Naive thymus-derived CD4-positive, alpha-beta T cell (primary cell): ENCODE measurements around the gene SPARCL1. TPM values are rescaled to one million over a fixed set of nuclear protein-coding genes. Genes with fewer than 3 reads are reported as not detected.

Experiments used
- ATAC-seq: fragments of 150-1000 bp; cut with Tn5 transposase; 2 replicates; pipeline ENCODE4 v1.10.0; 2021; ENCODE audit warnings: mild to moderate bottlenecking, moderate library complexity
- CTCF ChIA-PET: fragments of 350-600 bp; sonication (Branson Sonifier 250); formaldehyde crosslinking; loops from one replicate; lab custom pipeline; 2021; ENCODE audit warnings: antibody characterized with exemption; lab: Charles Lee
- POLR2A ChIA-PET: fragments of 350-600 bp; sonication (Branson Sonifier 250); formaldehyde crosslinking; loops from one replicate; lab custom pipeline; 2021; ENCODE audit warnings: antibody characterized with exemption, inconsistent platforms; lab: Charles Lee
- DNase-seq, 9 donors: peaks; one replicate each; pipeline versions ENCODE4 v3.0.0 to v3.0.0-alpha.2; 2020 to 2022; ENCODE audit warnings: mixed read lengths in 1 of 9
- H3K27ac ChIP-seq: one replicate; pipeline ENCODE4 v1.7.0; 2013; ENCODE audit warnings: mild to moderate bottlenecking, low read depth, low read length, moderate library complexity
- H3K27me3 ChIP-seq, 2 donors: one replicate each; pipeline ENCODE4 v1.7.0; 2013; ENCODE audit warnings: low read length in 2 of 2, mild to moderate bottlenecking in 2 of 2, moderate library complexity in 2 of 2; ENCODE audit not compliant: control insufficient read depth in 2 of 2, insufficient read depth in 2 of 2
- H3K36me3 ChIP-seq, 3 experiments: 1 replicate in 2 of 3; 2 replicates in 1 of 3; pipeline ENCODE4 v1.7.0; 2013; ENCODE audit warnings: low read length in 3 of 3, mild to moderate bottlenecking in 3 of 3, moderate library complexity in 1 of 3; ENCODE audit not compliant: insufficient read depth in 3 of 3, control insufficient read depth in 2 of 3
- H3K4me1 ChIP-seq, 2 donors: one replicate each; pipeline ENCODE4 v1.7.0; 2013; ENCODE audit warnings: low read length in 2 of 2, mild to moderate bottlenecking in 2 of 2, moderate library complexity in 1 of 2; ENCODE audit not compliant: control insufficient read depth in 2 of 2, insufficient read depth in 2 of 2
- H3K4me3 ChIP-seq: 2 replicates; pipeline ENCODE4 v1.7.0; 2013; ENCODE audit warnings: mild to moderate bottlenecking, low read length
- H3K9me3 ChIP-seq, 3 experiments: 1 replicate in 2 of 3; 2 replicates in 1 of 3; pipeline ENCODE4 v1.7.0; 2013; ENCODE audit warnings: low read length in 3 of 3; ENCODE audit not compliant: control insufficient read depth in 2 of 3
- H3K27ac Mint-ChIP-seq, 9 donors: one replicate each; pipeline ENCODE4 v1.8.0; 2020 to 2022; ENCODE audit warnings: mixed read lengths in 9 of 9, mild to moderate bottlenecking in 8 of 9, moderate library complexity in 5 of 9, inconsistent platforms in 2 of 9
- H3K27me3 Mint-ChIP-seq, 5 donors: one replicate each; pipeline ENCODE4 v1.8.0; 2021 to 2022; ENCODE audit warnings: mixed read lengths in 5 of 5, mild to moderate bottlenecking in 1 of 5
- H3K36me3 Mint-ChIP-seq, 5 donors: one replicate each; pipeline ENCODE4 v1.8.0; 2020 to 2022; ENCODE audit warnings: mixed read lengths in 5 of 5, mild to moderate bottlenecking in 3 of 5, inconsistent platforms in 1 of 5
- H3K4me1 Mint-ChIP-seq, 7 donors: one replicate each; pipeline ENCODE4 v1.8.0; 2020 to 2022; ENCODE audit warnings: mixed read lengths in 7 of 7, mild to moderate bottlenecking in 3 of 7, inconsistent platforms in 1 of 7
- H3K4me3 Mint-ChIP-seq, 10 donors: one replicate each; pipeline ENCODE4 v1.8.0; 2020 to 2022; ENCODE audit warnings: mild to moderate bottlenecking in 10 of 10, mixed read lengths in 10 of 10, moderate library complexity in 6 of 10, inconsistent platforms in 2 of 10
- H3K9me3 Mint-ChIP-seq, 11 donors: one replicate each; pipeline ENCODE4 v1.8.0; 2020 to 2022; ENCODE audit warnings: mixed read lengths in 11 of 11, mild to moderate bottlenecking in 4 of 11, inconsistent platforms in 1 of 11, moderate library complexity in 1 of 11
- intact Hi-C, 2 donors: fragments of 100-400 bp; cut with micrococcal nuclease; formaldehyde crosslinking; loops; one replicate each; pipeline ENCODE4 v1.15.1; 2023
- polyA plus RNA-seq, 2 donors: library from polyadenylated mRNA; unstranded; fragments of 300-500 nt; fragmentation: Illumina TruSeq; gene quantifications; one replicate each; pipeline ENCODE4 v1.2.3, GENCODE V29; 2021
- total RNA-seq, 6 experiments: library from RNA in 5 of 6; stranded (reverse) in 5 of 6; gene quantifications; 1 replicate in 5 of 6; 2 replicates in 1 of 6; pipeline ENCODE4 v1.2.3 and lab custom pipeline; 2021 to 2026

SPARCL1 gene
- total and polyA plus RNA-seq, 7 experiments from 2014 or later, result not detected

DNA sequence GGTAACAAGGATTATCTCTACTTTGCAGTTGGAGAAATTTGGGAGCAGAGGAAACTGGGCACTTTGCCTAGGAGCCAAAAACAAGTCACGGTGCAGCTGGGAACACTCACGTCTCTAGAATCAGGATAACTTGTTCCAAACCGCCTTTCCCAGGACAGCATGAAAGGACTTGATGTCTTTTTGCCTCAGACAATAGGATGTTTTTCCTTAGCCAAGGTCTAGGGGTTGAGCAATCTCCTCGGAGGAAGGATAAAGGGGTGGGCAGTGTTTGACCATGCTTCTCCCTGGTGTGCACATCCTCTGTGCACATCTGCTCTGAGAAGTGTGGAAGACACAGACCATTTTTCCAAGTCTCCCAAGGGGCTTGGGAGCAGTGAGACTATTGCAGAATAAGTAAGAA lies 1.7 kb upstream of the SPARCL1 start:
- Mint-ChIP-seq H3K27me3 (peaks cover 0 to 11% (median 4%) of the 10 kb centered on the region in 5 donors), H3K4me1 (no peaks in the 10 kb centered on the region), H3K9me3 (peaks cover 0 to 2% (median 0%) of the 10 kb centered on the region in 11 donors), H3K4me3 (no peak overlapping the region), H3K36me3 (no peaks in the 10 kb centered on the region), H3K27ac (no peak overlapping the region)
- no peaks in the 10 kb centered on the region for H3K9me3 ChIP-seq
- no peak overlapping the region for H3K27ac ChIP-seq
- ChIA-PET POLR2A (no interaction called here), CTCF (interaction anchor here (0.5 kb wide), 1 partner anchor 32 kb away, joined by 4 read pairs; no protein-coding TSS in a partner anchor)
- ATAC-seq (no peak), DNase-seq (no peak)
- intact Hi-C loops, result no loop called here
- H3K4me3 ChIP-seq, result no peak overlapping the region
- no peaks in the 10 kb centered on the region for H3K36me3 ChIP-seq
- H3K27me3 ChIP-seq, result no peaks in the 10 kb centered on the region
- no peaks in the 10 kb centered on the region for H3K4me1 ChIP-seq

DNA sequence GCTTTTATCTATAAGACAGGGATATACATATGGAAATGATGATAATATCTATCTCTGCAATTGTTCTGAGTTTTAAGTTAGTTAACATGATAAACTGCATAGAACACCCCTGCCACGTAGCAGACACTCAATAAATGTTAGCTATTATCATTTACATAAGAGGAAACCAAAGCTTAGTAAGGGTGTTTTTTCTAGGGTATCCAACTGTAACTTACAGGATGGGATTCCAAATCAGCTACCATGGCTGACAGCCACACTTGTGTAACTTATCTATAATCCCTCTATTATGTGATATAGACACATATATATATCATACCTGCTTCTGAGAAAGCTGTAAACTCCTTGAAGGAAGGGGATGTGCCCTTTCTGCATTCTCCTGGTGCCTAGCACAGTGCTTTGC lies 1.1 kb upstream of the SPARCL1 start:
- Histone ChIP-seq H3K36me3 (no peaks in the 10 kb centered on the region), H3K27ac (no peak overlapping the region), H3K4me3 (no peak overlapping the region), H3K27me3 (no peaks in the 10 kb centered on the region), H3K4me1 (no peaks in the 10 kb centered on the region), H3K9me3 (no peaks in the 10 kb centered on the region)
- no peak for ATAC-seq
- peaks cover 0 to 11% (median 4%) of the 10 kb centered on the region in 5 donors for H3K27me3 Mint-ChIP-seq
- H3K36me3 Mint-ChIP-seq, result no peaks in the 10 kb centered on the region
- ChIA-PET CTCF (no interaction called here), POLR2A (no interaction called here)
- intact Hi-C loops, result no loop called here
- DNase-seq, result no peak
- H3K9me3 Mint-ChIP-seq, result peaks cover 0 to 7% (median 0%) of the 10 kb centered on the region in 11 donors
- H3K4me3 Mint-ChIP-seq, result no peak overlapping the region
- no peak overlapping the region for H3K27ac Mint-ChIP-seq
- H3K4me1 Mint-ChIP-seq, result no peaks in the 10 kb centered on the region

DNA sequence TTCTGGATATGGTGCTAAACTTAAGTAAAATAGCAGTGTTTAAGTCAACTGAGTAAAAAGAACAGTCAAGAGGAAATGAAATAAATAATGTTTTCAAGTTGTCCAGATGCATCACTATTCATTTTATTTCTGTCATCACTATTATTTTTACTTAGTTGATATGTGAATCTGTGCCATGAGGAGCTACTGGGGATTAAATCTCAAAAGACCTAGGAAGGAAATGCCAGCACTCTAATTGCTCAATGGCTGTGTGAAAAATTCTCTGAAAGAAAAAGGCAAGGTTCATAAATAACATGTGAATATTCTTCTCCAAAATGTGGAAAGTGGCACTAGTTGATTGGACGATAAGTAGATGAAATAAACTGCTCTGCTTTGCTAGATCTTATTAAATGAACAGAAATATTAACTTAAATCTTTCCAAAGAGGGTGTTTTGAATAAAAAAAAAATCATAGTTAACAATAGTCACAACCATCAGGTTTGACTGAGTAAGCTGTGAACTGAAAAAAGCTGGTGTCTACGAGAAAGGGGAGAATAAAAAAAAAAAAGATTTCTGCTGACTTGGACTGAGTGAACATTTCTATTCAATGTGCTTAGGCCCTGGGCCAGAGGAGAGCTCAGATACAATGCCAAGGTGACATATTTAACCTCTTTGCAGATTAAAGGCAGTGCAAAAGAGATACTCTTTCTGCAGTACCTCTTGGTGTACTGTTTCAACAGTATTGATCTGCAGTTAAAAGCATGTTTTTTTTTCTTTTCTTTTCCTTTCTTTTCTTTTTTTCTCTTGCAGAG lies 1.6 kb downstream of the SPARCL1 start:
- Mint-ChIP-seq H3K36me3 (peaks cover 0 to 8% (median 0%) of the 10 kb centered on the region in 5 donors), H3K27ac (no peak overlapping the region), H3K4me1 (no peaks in the 10 kb centered on the region), H3K27me3 (peaks cover 0 to 11% (median 0%) of the 10 kb centered on the region in 5 donors), H3K4me3 (no peak overlapping the region), H3K9me3 (peaks cover 2 to 30% (median 11%) of the 10 kb centered on the region in 11 donors)
- ChIA-PET POLR2A (no interaction called here), CTCF (no interaction called here)
- H3K4me3 ChIP-seq, result no peak overlapping the region
- H3K27me3 ChIP-seq, result no peaks in the 10 kb centered on the region
- H3K9me3 ChIP-seq, result no peaks in the 10 kb centered on the region
- intact Hi-C loops, result no loop called here
- no peaks in the 10 kb centered on the region for H3K36me3 ChIP-seq
- DNase-seq, result no peak
- ATAC-seq, result no peak
- no peak overlapping the region for H3K27ac ChIP-seq
- no peaks in the 10 kb centered on the region for H3K4me1 ChIP-seq

DNA sequence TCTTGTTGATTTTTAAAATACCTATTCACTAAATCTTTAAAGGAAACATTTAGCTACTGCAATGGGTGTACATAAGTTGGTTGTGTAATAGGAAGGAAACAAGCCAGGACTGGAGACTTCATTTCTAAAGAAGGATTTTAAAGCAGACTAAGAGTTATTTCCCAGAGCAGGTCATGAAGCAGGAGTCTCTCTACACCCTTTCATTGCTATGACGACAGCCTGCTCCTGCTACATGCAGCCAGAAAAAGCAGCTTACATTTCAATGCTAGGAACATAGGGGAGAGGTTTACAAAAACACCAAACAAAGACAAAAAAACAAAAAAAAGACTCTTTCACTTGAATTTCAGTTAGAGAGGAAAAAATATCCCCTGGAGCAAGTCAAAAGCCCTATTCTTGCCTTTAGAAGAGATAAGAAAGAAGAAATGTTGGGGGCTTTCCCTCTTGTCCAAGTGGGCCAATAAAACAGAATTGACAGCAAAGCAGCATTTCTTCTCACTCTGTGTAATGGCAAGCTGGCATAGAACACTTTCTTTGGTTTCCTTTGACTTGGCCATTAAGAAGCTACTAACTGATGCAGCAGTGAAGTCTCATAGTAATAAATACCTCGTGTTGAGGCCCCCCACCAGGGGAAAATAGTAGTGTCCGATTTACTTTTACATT lies 3.4 kb downstream of the SPARCL1 start:
- H3K36me3 ChIP-seq, result no peaks in the 10 kb centered on the region
- no peaks in the 10 kb centered on the region for H3K9me3 ChIP-seq
- no peaks in the 10 kb centered on the region for H3K4me1 ChIP-seq
- H3K27ac Mint-ChIP-seq, result no peak overlapping the region
- H3K27me3 Mint-ChIP-seq, result peaks cover 0 to 11% (median 0%) of the 10 kb centered on the region in 5 donors
- peaks cover 2 to 34% (median 12%) of the 10 kb centered on the region in 11 donors for H3K9me3 Mint-ChIP-seq
- intact Hi-C loops, result no loop called here
- no peak overlapping the region for H3K4me3 ChIP-seq
- DNase-seq (no peak), ATAC-seq (no peak)
- ChIA-PET CTCF (no interaction called here), POLR2A (no interaction called here)
- H3K4me1 Mint-ChIP-seq, result no peaks in the 10 kb centered on the region
- H3K36me3 Mint-ChIP-seq, result peaks cover 0 to 8% (median 0%) of the 10 kb centered on the region in 5 donors
- no peaks in the 10 kb centered on the region for H3K27me3 ChIP-seq
- no peak overlapping the region for H3K27ac ChIP-seq
- no peak overlapping the region for H3K4me3 Mint-ChIP-seq

DNA sequence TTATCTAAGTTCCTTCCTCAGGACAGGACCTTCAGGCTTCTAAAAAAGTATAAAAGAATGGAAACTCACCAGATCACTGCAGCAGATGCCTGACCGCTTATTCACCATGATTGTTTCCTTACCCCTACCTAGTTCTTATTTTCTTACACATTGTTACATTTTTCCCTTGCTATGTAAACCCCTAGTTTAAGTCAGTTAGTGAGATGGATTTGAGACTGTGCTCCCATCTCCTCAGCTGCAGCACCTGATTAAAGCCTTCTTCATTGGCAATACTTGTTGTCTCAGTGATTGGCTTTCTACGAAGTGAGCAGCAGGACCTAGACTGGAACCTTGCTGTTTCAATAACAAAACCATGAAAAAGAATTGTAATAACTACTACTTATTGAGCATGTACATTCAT lies 4.7 kb downstream of the SPARCL1 start:
- no peaks in the 10 kb centered on the region for H3K4me1 ChIP-seq
- no peak overlapping the region for H3K4me3 ChIP-seq
- ChIA-PET POLR2A (no interaction called here), CTCF (no interaction called here)
- peaks cover 0 to 8% (median 0%) of the 10 kb centered on the region in 5 donors for H3K36me3 Mint-ChIP-seq
- no peak for DNase-seq
- H3K27ac ChIP-seq, result no peak overlapping the region
- H3K27me3 ChIP-seq, result no peaks in the 10 kb centered on the region
- H3K4me3 Mint-ChIP-seq, result no peak overlapping the region
- H3K9me3 Mint-ChIP-seq, result peaks cover 2 to 34% (median 12%) of the 10 kb centered on the region in 11 donors
- no peaks in the 10 kb centered on the region for H3K4me1 Mint-ChIP-seq
- intact Hi-C loops, result no loop called here
- peaks cover 0 to 7% (median 0%) of the 10 kb centered on the region in 5 donors for H3K27me3 Mint-ChIP-seq
- no peak for ATAC-seq
- no peak overlapping the region for H3K27ac Mint-ChIP-seq
- H3K36me3 ChIP-seq, result no peaks in the 10 kb centered on the region
- no peaks in the 10 kb centered on the region for H3K9me3 ChIP-seq

DNA sequence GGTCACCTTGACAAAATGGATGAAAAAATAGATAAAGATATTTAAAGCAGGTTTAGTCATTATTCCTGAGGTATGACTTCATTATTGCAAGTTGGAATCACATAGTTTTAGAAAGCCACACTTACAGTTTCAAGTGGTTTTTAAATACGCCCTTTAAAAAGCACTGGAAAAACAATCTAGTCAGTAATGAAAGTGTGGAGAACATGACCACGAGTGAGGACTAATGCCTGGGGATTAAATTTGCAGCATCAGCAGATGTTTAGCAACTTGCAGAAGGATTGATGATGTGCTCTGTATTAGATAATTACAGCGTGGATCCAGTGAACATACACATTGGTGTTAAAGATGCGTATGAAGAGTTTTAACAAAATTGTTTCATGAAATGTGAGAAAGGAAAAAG lies 5.9 kb downstream of the SPARCL1 start:
- Mint-ChIP-seq H3K4me1 (no peaks in the 10 kb centered on the region), H3K36me3 (peaks cover 0 to 8% (median 0%) of the 10 kb centered on the region in 5 donors), H3K4me3 (no peak overlapping the region), H3K27ac (no peak overlapping the region), H3K9me3 (peaks cover 2 to 34% (median 12%) of the 10 kb centered on the region in 11 donors), H3K27me3 (peaks cover 0 to 13% (median 0%) of the 10 kb centered on the region in 5 donors)
- ChIA-PET POLR2A (no interaction called here), CTCF (no interaction called here)
- DNase-seq (no peak), ATAC-seq (no peak)
- no peaks in the 10 kb centered on the region for H3K4me1 ChIP-seq
- H3K4me3 ChIP-seq, result no peak overlapping the region
- H3K36me3 ChIP-seq, result no peaks in the 10 kb centered on the region
- H3K27me3 ChIP-seq, result no peaks in the 10 kb centered on the region
- intact Hi-C loops, result no loop called here
- no peak overlapping the region for H3K27ac ChIP-seq
- H3K9me3 ChIP-seq, result no peaks in the 10 kb centered on the region
